Immature natural killer cell (primary cell): ENCODE data around the gene SGSM1. TPM values are rescaled to one million over a fixed set of nuclear protein-coding genes. Genes with fewer than 3 reads are reported as not detected.
"Not testable (repeated sequence)": the region's sequence is repeated elsewhere in the genome, so short reads cannot be mapped to it uniquely, and the experiment has no call there.

Experiments used
- DNase-seq, 3 donors: peaks; one replicate each; pipeline ENCODE4 v3.0.0; 2022; ENCODE audit warnings: mixed read lengths in 1 of 3
- H3K27ac Mint-ChIP-seq, 6 donors: one replicate each; pipeline ENCODE4 v1.8.0; 2020; ENCODE audit warnings: mixed read lengths in 6 of 6, mild to moderate bottlenecking in 5 of 6, inconsistent platforms in 4 of 6, moderate library complexity in 3 of 6
- H3K27me3 Mint-ChIP-seq, 3 donors: one replicate each; pipeline ENCODE4 v1.8.0; 2020 to 2021; ENCODE audit warnings: low read depth in 3 of 3, mild to moderate bottlenecking in 3 of 3, mixed read lengths in 3 of 3, moderate library complexity in 3 of 3, inconsistent platforms in 1 of 3
- H3K36me3 Mint-ChIP-seq, 3 donors: one replicate each; pipeline ENCODE4 v1.8.0; 2020; ENCODE audit warnings: mixed read lengths in 3 of 3, inconsistent platforms in 2 of 3, mild to moderate bottlenecking in 2 of 3
- H3K4me1 Mint-ChIP-seq, 2 donors: one replicate each; pipeline ENCODE4 v1.8.0; 2020; ENCODE audit warnings: inconsistent platforms in 2 of 2, mild to moderate bottlenecking in 2 of 2, mixed read lengths in 2 of 2, moderate library complexity in 1 of 2
- H3K4me3 Mint-ChIP-seq, 5 donors: one replicate each; pipeline ENCODE4 v1.8.0; 2020; ENCODE audit warnings: mild to moderate bottlenecking in 5 of 5, mixed read lengths in 5 of 5, inconsistent platforms in 3 of 5, moderate library complexity in 3 of 5
- H3K9me3 Mint-ChIP-seq, 6 donors: one replicate each; pipeline ENCODE4 v1.8.0; 2020; ENCODE audit warnings: mild to moderate bottlenecking in 6 of 6, mixed read lengths in 6 of 6, inconsistent platforms in 4 of 6, moderate library complexity in 3 of 6
- polyA plus RNA-seq, 3 donors: library from polyadenylated mRNA; unstranded; fragments of 300-500 nt; fragmentation: Illumina TruSeq; gene quantifications; one replicate each; pipeline ENCODE4 v1.2.3, GENCODE V29; 2021

The SGSM1 gene
- polyA plus RNA-seq, 3 donors from 2014 or later: 1.5 to 3.9 (median 2.4) TPM

DNA sequence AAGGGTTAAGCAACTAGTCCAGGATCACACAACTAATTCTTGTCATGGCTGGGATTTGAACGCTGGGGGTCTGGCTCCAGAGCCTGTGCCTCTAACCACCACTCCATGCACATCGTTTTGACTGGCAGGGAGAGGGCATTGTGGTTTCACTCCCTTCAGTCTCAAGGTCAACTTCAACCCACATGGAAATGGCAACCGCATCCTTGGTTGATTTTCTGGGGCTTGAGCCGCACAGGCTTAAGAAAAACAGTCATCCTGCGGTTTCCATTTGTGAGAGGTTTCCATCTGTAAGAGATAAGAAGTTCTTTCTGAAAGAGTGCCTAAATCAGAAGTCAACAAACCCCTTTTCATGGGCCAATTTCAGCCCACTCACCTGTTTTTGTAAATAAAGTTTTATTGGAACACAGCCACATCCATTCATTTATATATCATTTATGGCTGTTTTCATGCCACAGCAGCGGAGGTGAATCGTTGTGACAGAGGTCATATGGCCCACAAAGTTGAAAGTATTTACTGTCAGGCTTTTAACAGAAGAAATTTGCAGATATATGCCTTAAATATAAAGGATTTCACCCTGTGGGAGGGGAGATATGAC, 65.7 kb downstream of the SGSM1 start:
- no peaks in the 10 kb centered on the region for H3K27me3 Mint-ChIP-seq
- no peaks in the 10 kb centered on the region for H3K9me3 Mint-ChIP-seq
- no peak overlapping the region for H3K27ac Mint-ChIP-seq
- DNase-seq: no peak
- H3K36me3 Mint-ChIP-seq: peaks cover 10 to 28% (median 15%) of the 10 kb centered on the region in 3 donors
- H3K4me1 Mint-ChIP-seq: peaks cover 0 to 4% of the 10 kb centered on the region in 2 donors
- H3K4me3 Mint-ChIP-seq: no peak overlapping the region

DNA sequence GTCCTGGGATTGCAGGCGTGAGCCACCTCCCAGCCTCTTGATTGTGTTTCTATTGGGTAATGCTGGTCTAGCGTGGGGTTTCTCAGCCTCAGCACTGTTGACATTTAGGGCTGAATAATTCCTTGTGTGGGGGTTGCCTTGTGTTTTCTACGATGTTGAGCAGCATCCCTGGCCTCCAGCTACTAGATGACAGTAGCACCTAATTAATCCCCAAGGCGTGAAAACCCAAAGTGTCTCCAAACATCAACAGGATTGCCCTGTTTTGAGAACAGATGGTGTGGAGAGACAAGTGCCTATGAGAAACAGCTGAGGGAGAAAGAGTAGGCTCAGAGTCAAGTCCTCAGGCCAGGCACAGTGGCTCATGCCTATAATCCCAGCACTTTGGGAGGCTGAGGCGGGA, 67.2 kb downstream of the SGSM1 start:
- DNase-seq: no peak
- no peak overlapping the region for H3K27ac Mint-ChIP-seq
- no peaks in the 10 kb centered on the region for H3K9me3 Mint-ChIP-seq
- peaks cover 19 to 42% (median 20%) of the 10 kb centered on the region in 3 donors for H3K36me3 Mint-ChIP-seq
- H3K27me3 Mint-ChIP-seq: no peaks in the 10 kb centered on the region
- no peak overlapping the region for H3K4me3 Mint-ChIP-seq
- H3K4me1 Mint-ChIP-seq: peaks cover 0 to 4% of the 10 kb centered on the region in 2 donors

DNA sequence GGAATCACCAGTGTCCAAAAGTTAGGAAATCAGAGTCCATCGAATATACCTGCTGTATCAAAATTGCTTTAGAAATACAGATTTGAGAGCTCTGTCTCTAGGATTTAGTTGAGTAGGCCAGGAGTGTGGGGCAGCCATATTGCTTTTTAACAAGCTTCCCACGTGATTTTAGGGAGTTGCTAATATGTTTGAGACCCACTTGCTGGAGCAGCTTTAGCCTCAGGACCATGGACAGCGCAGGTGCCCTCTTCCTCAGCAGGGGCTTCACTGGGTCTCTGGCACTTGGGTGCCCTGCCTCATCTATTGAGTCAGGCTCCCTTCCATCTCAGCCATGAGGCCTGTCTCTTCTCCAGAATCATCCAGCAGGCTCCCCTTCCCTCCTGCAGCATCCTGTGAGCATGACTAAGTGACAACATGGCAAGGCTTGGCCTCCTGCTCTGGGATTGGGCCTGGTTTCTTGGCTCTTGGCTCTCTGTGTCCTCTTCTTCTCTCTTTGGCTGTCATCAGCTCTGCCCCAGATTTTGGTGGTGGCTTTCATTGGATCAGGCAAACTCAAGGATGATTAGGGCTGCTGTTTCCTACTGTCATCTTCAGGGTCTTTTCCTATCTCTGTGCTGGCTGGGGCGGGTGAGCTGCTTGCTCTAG, 70.0 kb downstream of the SGSM1 start:
- H3K4me1 Mint-ChIP-seq: peaks cover 0 to 4% of the 10 kb centered on the region in 2 donors
- no peak for DNase-seq
- peaks cover 30 to 59% (median 35%) of the 10 kb centered on the region in 3 donors for H3K36me3 Mint-ChIP-seq
- no peak overlapping the region for H3K27ac Mint-ChIP-seq
- H3K27me3 Mint-ChIP-seq: peaks cover 0 to 2% (median 0%) of the 10 kb centered on the region in 3 donors
- no peak overlapping the region for H3K4me3 Mint-ChIP-seq
- H3K9me3 Mint-ChIP-seq: no peaks in the 10 kb centered on the region

DNA sequence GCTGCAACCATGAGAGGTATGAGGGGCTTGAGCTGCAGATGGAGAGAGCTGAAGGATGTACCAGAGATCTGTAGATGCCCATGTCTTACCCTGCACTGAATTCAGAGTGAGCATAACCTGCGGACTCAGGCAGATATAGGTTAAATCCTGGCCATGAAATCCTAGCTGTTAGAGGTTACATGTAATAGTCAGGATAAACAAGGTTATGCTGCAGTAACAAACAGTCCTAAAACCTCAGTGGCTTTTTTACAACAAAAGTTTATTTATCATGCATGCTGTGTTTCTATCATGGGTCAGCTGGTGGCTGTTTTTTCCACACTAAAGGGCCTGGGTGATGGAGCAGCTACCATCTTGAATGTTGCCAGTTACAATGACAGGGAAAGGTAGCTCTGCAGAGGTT, 70.7 kb downstream of the SGSM1 start:
- no peak for DNase-seq
- Mint-ChIP-seq H3K27me3 (peaks cover 0 to 2% (median 0%) of the 10 kb centered on the region in 3 donors), H3K4me1 (no peaks in the 10 kb centered on the region), H3K9me3 (no peaks in the 10 kb centered on the region), H3K4me3 (no peak overlapping the region), H3K27ac (peak overlapping the region in 1 of 6 donors; percentile 42), H3K36me3 (peaks cover 27 to 54% (median 39%) of the 10 kb centered on the region in 3 donors)

- no peaks in the 10 kb centered on the region for H3K9me3 Mint-ChIP-seq
- no peak overlapping the region for H3K4me3 Mint-ChIP-seq
- H3K4me1 Mint-ChIP-seq: no peaks in the 10 kb centered on the region
- H3K36me3 Mint-ChIP-seq: peaks cover 31 to 59% (median 39%) of the 10 kb centered on the region in 3 donors
- H3K27me3 Mint-ChIP-seq: peaks cover 0 to 2% (median 0%) of the 10 kb centered on the region in 3 donors
- no peak for DNase-seq
- H3K27ac Mint-ChIP-seq: no peak overlapping the region
These were observed 73.0 kb downstream of the SGSM1 start for GRCh38 chr22:24878969-24879368.

GRCh38 chr22:24883432-24883831, 77.4 kb downstream of the SGSM1 start:
- Mint-ChIP-seq H3K36me3 (peaks cover 38 to 57% (median 41%) of the 10 kb centered on the region in 3 donors), H3K4me3 (no peak overlapping the region), H3K27me3 (peaks cover 0 to 7% (median 1%) of the 10 kb centered on the region in 3 donors), H3K4me1 (no peaks in the 10 kb centered on the region), H3K9me3 (no peaks in the 10 kb centered on the region), H3K27ac (peak overlapping the region in 1 of 6 donors; percentile 12)
- DNase-seq: no peak

- H3K27ac Mint-ChIP-seq: no peak overlapping the region
- H3K9me3 Mint-ChIP-seq: no peaks in the 10 kb centered on the region
- no peak for DNase-seq
- H3K36me3 Mint-ChIP-seq: peaks cover 28 to 44% (median 30%) of the 10 kb centered on the region in 3 donors
- H3K27me3 Mint-ChIP-seq: peaks cover 0 to 5% (median 3%) of the 10 kb centered on the region in 3 donors
- no peak overlapping the region for H3K4me3 Mint-ChIP-seq
- no peaks in the 10 kb centered on the region for H3K4me1 Mint-ChIP-seq
These were observed 81.2 kb downstream of the SGSM1 start for GRCh38 chr22:24887260-24887659.

GRCh38 chr22:24893341-24894070, 87.5 kb downstream of the SGSM1 start:
- Mint-ChIP-seq H3K9me3 (no peaks in the 10 kb centered on the region), H3K4me3 (no peak overlapping the region)

DNA sequence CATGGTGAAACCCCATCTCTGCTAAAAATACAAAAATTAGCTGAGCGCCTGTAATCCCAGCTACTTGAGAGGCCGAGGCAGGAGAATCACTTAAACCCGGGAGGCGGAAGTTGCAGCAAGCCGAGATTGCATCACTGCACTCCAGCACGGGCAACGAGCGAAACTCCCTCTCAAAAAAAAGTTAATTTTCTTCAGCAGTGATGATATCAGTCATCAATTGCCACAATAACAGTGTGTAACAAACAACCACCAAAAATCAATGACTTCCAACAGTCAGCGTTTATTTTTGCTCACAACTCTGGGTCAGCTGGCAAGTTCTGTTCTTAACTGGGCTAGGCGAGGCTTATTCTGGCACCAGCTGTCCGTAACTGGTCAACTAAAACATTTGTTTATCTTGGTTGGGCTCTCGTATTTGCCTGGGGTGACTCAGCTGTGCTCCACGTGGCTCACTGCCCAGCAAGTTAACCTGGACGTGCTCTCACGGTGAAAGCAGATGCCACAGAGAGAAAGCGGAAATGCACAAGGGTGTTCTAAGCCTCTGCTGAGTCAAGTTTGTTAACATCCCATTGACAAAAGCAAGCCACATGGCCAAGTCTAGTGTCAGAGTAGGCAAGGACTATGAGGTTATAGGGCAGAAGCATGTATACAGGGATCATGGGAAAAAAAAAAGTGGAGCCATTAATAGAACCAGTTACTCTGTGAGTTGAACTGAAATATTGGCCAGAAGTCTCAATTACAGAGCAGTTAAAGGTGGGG, 88.4 kb downstream of the SGSM1 start:
- Mint-ChIP-seq H3K9me3 (no peaks in the 10 kb centered on the region), H3K4me3 (no peak overlapping the region), H3K27ac (no peak overlapping the region), H3K4me1 (no peaks in the 10 kb centered on the region), H3K36me3 (peaks cover 22 to 39% (median 25%) of the 10 kb centered on the region in 3 donors), H3K27me3 (peaks cover 0 to 5% (median 0%) of the 10 kb centered on the region in 3 donors)
- no peak for DNase-seq

More at GRCh38 chr22:24893341-24894070, 87.5 kb downstream of the SGSM1 start:
- no peak overlapping the region for H3K27ac Mint-ChIP-seq
- peaks cover 0 to 2% (median 0%) of the 10 kb centered on the region in 3 donors for H3K27me3 Mint-ChIP-seq
- no peaks in the 10 kb centered on the region for H3K4me1 Mint-ChIP-seq
- H3K36me3 Mint-ChIP-seq: peaks cover 17 to 34% (median 21%) of the 10 kb centered on the region in 3 donors
- no peak for DNase-seq

GRCh38 chr22:24894998-24895397, 89.0 kb downstream of the SGSM1 start:
- DNase-seq: no peak
- Mint-ChIP-seq H3K27ac (peak overlapping the region in 1 of 6 donors; percentile 32), H3K4me3 (no peak overlapping the region), H3K36me3 (peaks cover 25 to 43% (median 26%) of the 10 kb centered on the region in 3 donors), H3K4me1 (no peaks in the 10 kb centered on the region), H3K9me3 (no peaks in the 10 kb centered on the region), H3K27me3 (peaks cover 0 to 5% (median 0%) of the 10 kb centered on the region in 3 donors)

- H3K9me3 Mint-ChIP-seq: peaks cover 10 to 22% (median 18%) of the 10 kb centered on the region in 6 donors
- H3K4me3 Mint-ChIP-seq: no peak overlapping the region
These were observed 95.4 kb downstream of the SGSM1 start for GRCh38 chr22:24901448-24901847.

GRCh38 chr22:24905909-24906308, 99.9 kb downstream of the SGSM1 start:
- H3K9me3 Mint-ChIP-seq: peaks cover 10 to 22% (median 18%) of the 10 kb centered on the region in 6 donors
- H3K36me3 Mint-ChIP-seq: peaks cover 43 to 69% (median 57%) of the 10 kb centered on the region in 3 donors
- no peak for DNase-seq
- H3K27me3 Mint-ChIP-seq: no peaks in the 10 kb centered on the region
- H3K4me3 Mint-ChIP-seq: no peak overlapping the region
- H3K4me1 Mint-ChIP-seq: no peaks in the 10 kb centered on the region
- H3K27ac Mint-ChIP-seq: no peak overlapping the region

More at GRCh38 chr22:24901448-24901847, 95.4 kb downstream of the SGSM1 start:
- H3K27me3 Mint-ChIP-seq: peaks cover 0 to 3% (median 0%) of the 10 kb centered on the region in 3 donors
- H3K36me3 Mint-ChIP-seq: peaks cover 38 to 71% (median 47%) of the 10 kb centered on the region in 3 donors
- H3K27ac Mint-ChIP-seq: no peak overlapping the region
- DNase-seq: no peak
- no peaks in the 10 kb centered on the region for H3K4me1 Mint-ChIP-seq

GRCh38 chr22:24907101-24907500, 101.1 kb downstream of the SGSM1 start:
- Mint-ChIP-seq H3K36me3 (peaks cover 41 to 59% (median 51%) of the 10 kb centered on the region in 3 donors), H3K9me3 (peaks cover 10 to 22% (median 18%) of the 10 kb centered on the region in 6 donors)
- H3K4me1 Mint-ChIP-seq, H3K4me3 Mint-ChIP-seq, H3K27me3 Mint-ChIP-seq, H3K27ac Mint-ChIP-seq, DNase-seq: not testable (repeated sequence)
